ENCODE results near the gene PIWIL4.
"Not testable (repeated sequence)": the region's sequence is repeated elsewhere in the genome, so short reads cannot be mapped to it uniquely, and the experiment has no call there.

PIWIL4 gene

GRCh38 chr11:94568200-94568599 is 1.0 kb downstream of the PIWIL4 start:
- H3K36me3 ChIP-seq (ENCODE audit: control insufficient read depth, insufficient read depth, low read length) = no peaks in the 10 kb centered on the region
- H3K27me3 ChIP-seq (replicated peaks; ENCODE audit: control insufficient read depth, insufficient read depth, low read length) = no peaks in the 10 kb centered on the region
- H3K4me3 ChIP-seq (replicated peaks; ENCODE audit: low read depth, low read length) = no peak overlapping the region
- DNase-seq (ENCODE audit: extremely low read depth, insufficient read length) = no peak
- TF ChIP-seq CTCF (IDR thresholded peaks at IDR 0.05; ENCODE audit: insufficient read depth, low read length, poor library complexity, severe bottlenecking) = no peak

GRCh38 chr11:94568717-94569116 is 1.5 kb downstream of the PIWIL4 start:
- no peak for TF ChIP-seq CTCF (IDR thresholded peaks at IDR 0.05; ENCODE audit: insufficient read depth, low read length, poor library complexity, severe bottlenecking)
- H3K4me3 ChIP-seq (replicated peaks; ENCODE audit: low read depth, low read length) = no peak overlapping the region
- no peak for DNase-seq (ENCODE audit: extremely low read depth, insufficient read length)
- no peaks in the 10 kb centered on the region for H3K36me3 ChIP-seq (ENCODE audit: control insufficient read depth, insufficient read depth, low read length)
- no peaks in the 10 kb centered on the region for H3K27me3 ChIP-seq (replicated peaks; ENCODE audit: control insufficient read depth, insufficient read depth, low read length)

- not testable (repeated sequence) for H3K36me3 ChIP-seq (ENCODE audit: control insufficient read depth, insufficient read depth, low read length); H3K4me3 ChIP-seq (replicated peaks; ENCODE audit: low read depth, low read length); DNase-seq (ENCODE audit: extremely low read depth, insufficient read length); H3K27me3 ChIP-seq (replicated peaks; ENCODE audit: control insufficient read depth, insufficient read depth, low read length)
Measured at GRCh38 chr11:94572975-94573374, 5.8 kb downstream of the PIWIL4 start.

- no peak overlapping the region for H3K4me3 ChIP-seq (replicated peaks; ENCODE audit: low read depth, low read length)
- no peak for TF ChIP-seq CTCF (IDR thresholded peaks at IDR 0.05; ENCODE audit: insufficient read depth, low read length, poor library complexity, severe bottlenecking)
- DNase-seq (ENCODE audit: extremely low read depth, insufficient read length) = no peak
- H3K36me3 ChIP-seq (ENCODE audit: control insufficient read depth, insufficient read depth, low read length) = no peaks in the 10 kb centered on the region
- no peaks in the 10 kb centered on the region for H3K27me3 ChIP-seq (replicated peaks; ENCODE audit: control insufficient read depth, insufficient read depth, low read length)
Measured at GRCh38 chr11:94574193-94574961, 7.2 kb downstream of the PIWIL4 start.

GRCh38 chr11:94576306-94576705 is 9.1 kb downstream of the PIWIL4 start:
- Histone ChIP-seq H3K36me3 (ENCODE audit: control insufficient read depth, insufficient read depth, low read length) (no peaks in the 10 kb centered on the region), H3K4me3 (replicated peaks; ENCODE audit: low read depth, low read length) (no peak overlapping the region), H3K27me3 (replicated peaks; ENCODE audit: control insufficient read depth, insufficient read depth, low read length) (no peaks in the 10 kb centered on the region)
- TF ChIP-seq CTCF (IDR thresholded peaks at IDR 0.05; ENCODE audit: insufficient read depth, low read length, poor library complexity, severe bottlenecking) = no peak
- no peak for DNase-seq (ENCODE audit: extremely low read depth, insufficient read length)

- Histone ChIP-seq H3K27me3 (replicated peaks; ENCODE audit: control insufficient read depth, insufficient read depth, low read length) (no peaks in the 10 kb centered on the region), H3K36me3 (ENCODE audit: control insufficient read depth, insufficient read depth, low read length) (no peaks in the 10 kb centered on the region), H3K4me3 (replicated peaks; ENCODE audit: low read depth, low read length) (no peak overlapping the region)
- no peak for TF ChIP-seq CTCF (IDR thresholded peaks at IDR 0.05; ENCODE audit: insufficient read depth, low read length, poor library complexity, severe bottlenecking)
- DNase-seq (ENCODE audit: extremely low read depth, insufficient read length) = no peak
Measured at GRCh38 chr11:94577841-94578240, 10.7 kb downstream of the PIWIL4 start.

All from GM06990 (cell line).